A673 (cell line): ENCODE results near the gene SUSD4.

Experiments
- EZH2 ChIP-seq: fragments of 200-600 bp; sonication (generic); IDR thresholded peaks from 2 replicates; pipeline ENCODE4 v1.6.1; 2017; ENCODE audit warnings: borderline replicate concordance, low read depth, mild to moderate bottlenecking, mixed read lengths, antibody characterized with exemption, low read length; ENCODE audit not compliant: poor library complexity, severe bottlenecking
- TF ChIP-seq, protein P1 (sequence below): fragments of 300-800, 200-600 bp; sonication (generic); conservative IDR thresholded peaks from 2 replicates; pipeline ENCODE4 v1.5.1; 2017; ENCODE audit warnings: low read depth, mild to moderate bottlenecking, antibody characterized with exemption, low read length, moderate library complexity, mixed read lengths

- TF ChIP-seq, protein P1, sequence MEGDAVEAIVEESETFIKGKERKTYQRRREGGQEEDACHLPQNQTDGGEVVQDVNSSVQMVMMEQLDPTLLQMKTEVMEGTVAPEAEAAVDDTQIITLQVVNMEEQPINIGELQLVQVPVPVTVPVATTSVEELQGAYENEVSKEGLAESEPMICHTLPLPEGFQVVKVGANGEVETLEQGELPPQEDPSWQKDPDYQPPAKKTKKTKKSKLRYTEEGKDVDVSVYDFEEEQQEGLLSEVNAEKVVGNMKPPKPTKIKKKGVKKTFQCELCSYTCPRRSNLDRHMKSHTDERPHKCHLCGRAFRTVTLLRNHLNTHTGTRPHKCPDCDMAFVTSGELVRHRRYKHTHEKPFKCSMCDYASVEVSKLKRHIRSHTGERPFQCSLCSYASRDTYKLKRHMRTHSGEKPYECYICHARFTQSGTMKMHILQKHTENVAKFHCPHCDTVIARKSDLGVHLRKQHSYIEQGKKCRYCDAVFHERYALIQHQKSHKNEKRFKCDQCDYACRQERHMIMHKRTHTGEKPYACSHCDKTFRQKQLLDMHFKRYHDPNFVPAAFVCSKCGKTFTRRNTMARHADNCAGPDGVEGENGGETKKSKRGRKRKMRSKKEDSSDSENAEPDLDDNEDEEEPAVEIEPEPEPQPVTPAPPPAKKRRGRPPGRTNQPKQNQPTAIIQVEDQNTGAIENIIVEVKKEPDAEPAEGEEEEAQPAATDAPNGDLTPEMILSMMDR: no peak
- peak; percentile 28 for TF ChIP-seq EZH2
These were observed 720 bp downstream of the SUSD4 start for GRCh38 chr1:223363057-223363855.
